WTC11 (cell line): Measurements from ENCODE around the gene SLA2. TPM values are rescaled to one million over a fixed set of nuclear protein-coding genes. Genes with fewer than 3 reads are reported as not detected.
A peak's percentile ranks its signal among the peaks of the same experiment; 100 is the strongest.

ENCODE experiments used
- ATAC-seq: fragments of 200-7000 bp; cut with Tn5 transposase; 2 replicates; pipeline ENCODE4 v1.10.0; 2021; ENCODE audit warnings: mild to moderate bottlenecking, moderate library complexity
- CTCF ChIA-PET: fragments of 300-600 bp; sonication (Branson Sonifier 250); formaldehyde crosslinking; loops from one replicate; lab custom pipeline; 2021; ENCODE audit warnings: antibody characterized with exemption; lab: Charles Lee
- POLR2A ChIA-PET: fragments of 350-600 bp; sonication (Branson Sonifier 250); formaldehyde crosslinking; loops from one replicate; lab custom pipeline; 2021; ENCODE audit warnings: antibody characterized with exemption; lab: Charles Lee
- DNase-seq: peaks from one replicate; pipeline ENCODE4 v3.0.0; 2021; ENCODE audit warnings: low spot score
- H3K27ac Mint-ChIP-seq: 2 replicates; pipeline ENCODE4 v1.8.0; 2021; ENCODE audit warnings: mixed read lengths
- H3K27me3 Mint-ChIP-seq: 2 replicates; pipeline ENCODE4 v1.8.0; 2021; ENCODE audit warnings: low read depth, mild to moderate bottlenecking, moderate library complexity, mixed read lengths
- H3K36me3 Mint-ChIP-seq: 2 replicates; pipeline ENCODE4 v1.8.0; 2021; ENCODE audit warnings: mixed read lengths
- H3K4me1 Mint-ChIP-seq: 2 replicates; pipeline ENCODE4 v1.8.0; 2022; ENCODE audit warnings: mixed read lengths
- H3K4me3 Mint-ChIP-seq: 2 replicates; pipeline ENCODE4 v1.8.0; 2021; ENCODE audit warnings: mild to moderate bottlenecking, moderate library complexity, mixed read lengths
- H3K9me3 Mint-ChIP-seq: 2 replicates; pipeline ENCODE4 v1.8.0; 2021; ENCODE audit warnings: mixed read lengths
- ATF2 ChIP-seq: sonication (generic); formaldehyde crosslinking; IDR thresholded peaks from 2 replicates; pipeline ENCODE4 v1.8.1; 2022; ENCODE audit warnings: low read depth, missing genetic modification reagents, borderline replicate concordance
- ERG ChIP-seq: fragments of 250-450 bp; sonication (Bioruptor Pico); IDR thresholded peaks from 2 replicates; pipeline ENCODE4 v1.8.0; 2021; ENCODE audit warnings: mild to moderate bottlenecking
- ESRRA ChIP-seq: sonication (generic); formaldehyde crosslinking; IDR thresholded peaks from 2 replicates; pipeline ENCODE4 v1.8.1; 2022; ENCODE audit warnings: mild to moderate bottlenecking, missing genetic modification reagents, borderline replicate concordance
- ETV6 ChIP-seq: sonication (generic); formaldehyde crosslinking; IDR thresholded peaks from 2 replicates; pipeline ENCODE4 v1.8.1; 2022; ENCODE audit warnings: mild to moderate bottlenecking, missing genetic modification reagents
- FOXJ3 ChIP-seq: sonication (generic); formaldehyde crosslinking; IDR thresholded peaks from 2 replicates; pipeline ENCODE4 v1.9.0; 2021; ENCODE audit warnings: missing genetic modification reagents, mild to moderate bottlenecking, borderline replicate concordance
- FOXP4 ChIP-seq: sonication (generic); formaldehyde crosslinking; IDR thresholded peaks from 2 replicates; pipeline ENCODE4 v1.8.0; 2022; ENCODE audit warnings: mild to moderate bottlenecking, missing genetic modification reagents
- GRHL2 ChIP-seq: fragments of 250-450 bp; sonication (Bioruptor Pico); IDR thresholded peaks from 2 replicates; pipeline ENCODE4 v1.8.0; 2022; ENCODE audit warnings: mild to moderate bottlenecking, moderate library complexity; ENCODE audit not compliant: insufficient replicate concordance, severe bottlenecking
- KAT7 ChIP-seq: sonication (generic); formaldehyde crosslinking; IDR thresholded peaks from 2 replicates; pipeline ENCODE4 v1.8.1; 2023; ENCODE audit warnings: missing genetic modification reagents, mild to moderate bottlenecking, borderline replicate concordance
- MYBL2 ChIP-seq: sonication (generic); formaldehyde crosslinking; IDR thresholded peaks from 2 replicates; pipeline ENCODE4 v1.8.1; 2023; ENCODE audit warnings: mild to moderate bottlenecking, moderate library complexity, missing genetic modification reagents
- PREB ChIP-seq: sonication (generic); formaldehyde crosslinking; IDR thresholded peaks from 2 replicates; pipeline ENCODE4 v1.8.1; 2022; ENCODE audit warnings: mild to moderate bottlenecking, missing genetic modification reagents, moderate library complexity, borderline replicate concordance
- RELA ChIP-seq: sonication (generic); formaldehyde crosslinking; IDR thresholded peaks from 2 replicates; pipeline ENCODE4 v1.8.1; 2022; ENCODE audit warnings: missing genetic modification reagents, mild to moderate bottlenecking, borderline replicate concordance
- SP1 ChIP-seq: sonication (generic); formaldehyde crosslinking; conservative IDR thresholded peaks from 2 replicates; pipeline ENCODE4 v1.8.1; 2022; ENCODE audit warnings: missing genetic modification reagents
- ZBTB21 ChIP-seq: sonication (generic); formaldehyde crosslinking; IDR thresholded peaks from 2 replicates; pipeline ENCODE4 v1.8.1; 2023; ENCODE audit warnings: mild to moderate bottlenecking, missing genetic modification reagents, borderline replicate concordance
- ZMAT4 ChIP-seq: fragments of 250-450 bp; sonication (Bioruptor Pico); IDR thresholded peaks from 2 replicates; pipeline ENCODE4 v1.9.0; 2021; ENCODE audit warnings: mild to moderate bottlenecking
- ZNF317 ChIP-seq: sonication (generic); formaldehyde crosslinking; IDR thresholded peaks from 2 replicates; pipeline ENCODE4 v1.8.1; 2023; ENCODE audit warnings: low read depth, mild to moderate bottlenecking, moderate library complexity, missing genetic modification reagents, borderline replicate concordance
- ZNF416 ChIP-seq: fragments of 250-450 bp; sonication (Bioruptor Pico); IDR thresholded peaks from 2 replicates; pipeline ENCODE4 v1.9.0; 2021; ENCODE audit warnings: mild to moderate bottlenecking, inconsistent platforms
- ZSCAN18 ChIP-seq: fragments of 250-450 bp; sonication (Bioruptor Pico); IDR thresholded peaks from 2 replicates; pipeline ENCODE4 v2.1.2; 2022; ENCODE audit warnings: mild to moderate bottlenecking, moderate library complexity
- total RNA-seq: library from RNA; stranded (reverse); gene quantifications from 3 replicates; pipeline ENCODE4 v1.2.3, GENCODE V29; 2021

Gene SLA2
- total RNA-seq, 1 experiment from 2014 or later, result 0.17 TPM

GRCh38 chr20:36655004-36655403, 9.0 kb upstream of the SLA2 start:
- no peaks in the 10 kb centered on the region for H3K9me3 Mint-ChIP-seq
- no peaks in the 10 kb centered on the region for H3K27me3 Mint-ChIP-seq
- H3K4me1 Mint-ChIP-seq, result no peaks in the 10 kb centered on the region
- H3K27ac Mint-ChIP-seq, result no peak overlapping the region; the same call in 1 of the 2 replicates
- H3K36me3 Mint-ChIP-seq, result peaks cover 6% of the 10 kb centered on the region
- H3K4me3 Mint-ChIP-seq, result no peak overlapping the region
- ATAC-seq (no peak), DNase-seq (no peak)
- TF ChIP-seq MYBL2 (CRISPR knock-in tag) (no peak), RELA (CRISPR knock-in tag) (no peak), ATF2 (CRISPR knock-in tag) (no peak), SP1 (no peak), ZMAT4 (CRISPR knock-in tag) (no peak), ZNF317 (CRISPR knock-in tag) (no peak), ZSCAN18 (CRISPR knock-in tag) (no peak), PREB (CRISPR knock-in tag) (no peak), FOXJ3 (no peak), ZNF416 (CRISPR knock-in tag) (no peak)
- CTCF ChIA-PET, result interaction anchor here (0.5 to 1.6 kb wide), 3 partner anchors 30 to 452 kb away, joined by 3 to 6 read pairs (median 5); partner anchors contain the start of gene RAB5IF
- POLR2A ChIA-PET, result no interaction called here

GRCh38 chr20:36654506-36654905, 8.5 kb upstream of the SLA2 start:
- H3K4me3 Mint-ChIP-seq, result no peak overlapping the region

GRCh38 chr20:36653456-36653855, 7.5 kb upstream of the SLA2 start:
- Mint-ChIP-seq H3K4me3 (no peak overlapping the region), H3K27ac (peak overlapping the region; percentile 65; the same call in 1 of the 2 replicates), H3K9me3 (no peaks in the 10 kb centered on the region), H3K27me3 (no peaks in the 10 kb centered on the region), H3K4me1 (no peaks in the 10 kb centered on the region), H3K36me3 (peaks cover 5% of the 10 kb centered on the region)
- ChIA-PET POLR2A (no interaction called here), CTCF (no interaction called here)
- DNase-seq (no peak), ATAC-seq (no peak)
- TF ChIP-seq ZBTB21 (no peak), ERG (no peak), SP1 (no peak), ZNF416 (CRISPR knock-in tag) (no peak), ESRRA (CRISPR knock-in tag) (no peak), FOXP4 (CRISPR knock-in tag) (no peak), FOXJ3 (no peak), ETV6 (no peak), GRHL2 (CRISPR knock-in tag) (no peak), KAT7 (CRISPR knock-in tag) (no peak)

More at GRCh38 chr20:36654506-36654905, 8.5 kb upstream of the SLA2 start:
- CTCF ChIA-PET, result interaction anchor here (1.6 kb wide), 1 partner anchor 49 kb away, joined by 3 read pairs; the partner anchor contains the start of gene RAB5IF
- H3K4me1 Mint-ChIP-seq, result no peaks in the 10 kb centered on the region
- no peak for ATAC-seq
- POLR2A ChIA-PET, result no interaction called here
- no peak for DNase-seq
- no peak for TF ChIP-seq ZSCAN18 (CRISPR knock-in tag)
- no peak for TF ChIP-seq ZMAT4 (CRISPR knock-in tag)
- TF ChIP-seq KAT7 (CRISPR knock-in tag), result no peak
- TF ChIP-seq ZNF317 (CRISPR knock-in tag), result peak; percentile 76
- TF ChIP-seq, all 79 proteins: peak for 1
- Mint-ChIP-seq H3K27me3 (no peaks in the 10 kb centered on the region), H3K9me3 (no peaks in the 10 kb centered on the region), H3K27ac (no peak overlapping the region; the same call in 1 of the 2 replicates), H3K36me3 (peaks cover 5% of the 10 kb centered on the region)
